Activated naive CD8-positive, alpha-beta T cell (primary cell): ENCODE results near the gene LYRM1.
A peak's percentile ranks its signal among the peaks of the same experiment; 100 is the strongest.
"Not testable (repeated sequence)": the region's sequence is repeated elsewhere in the genome, so short reads cannot be mapped to it uniquely, and the experiment has no call there.

ENCODE experiments used
- H3K27ac Mint-ChIP-seq: one replicate; pipeline ENCODE4 v1.8.0; 2021; ENCODE audit warnings: mixed read lengths
- H3K27me3 Mint-ChIP-seq: one replicate; pipeline ENCODE4 v1.8.0; 2021; ENCODE audit warnings: mixed read lengths
- H3K36me3 Mint-ChIP-seq: one replicate; pipeline ENCODE4 v1.8.0; 2021; ENCODE audit warnings: mixed read lengths
- H3K4me1 Mint-ChIP-seq: one replicate; pipeline ENCODE4 v1.8.0; 2021; ENCODE audit warnings: low read depth, mixed read lengths
- H3K4me3 Mint-ChIP-seq: one replicate; pipeline ENCODE4 v1.8.0; 2021; ENCODE audit warnings: mild to moderate bottlenecking, mixed read lengths
- H3K9me3 Mint-ChIP-seq: one replicate; pipeline ENCODE4 v1.8.0; 2021; ENCODE audit warnings: low read depth, mixed read lengths

Gene LYRM1

DNA sequence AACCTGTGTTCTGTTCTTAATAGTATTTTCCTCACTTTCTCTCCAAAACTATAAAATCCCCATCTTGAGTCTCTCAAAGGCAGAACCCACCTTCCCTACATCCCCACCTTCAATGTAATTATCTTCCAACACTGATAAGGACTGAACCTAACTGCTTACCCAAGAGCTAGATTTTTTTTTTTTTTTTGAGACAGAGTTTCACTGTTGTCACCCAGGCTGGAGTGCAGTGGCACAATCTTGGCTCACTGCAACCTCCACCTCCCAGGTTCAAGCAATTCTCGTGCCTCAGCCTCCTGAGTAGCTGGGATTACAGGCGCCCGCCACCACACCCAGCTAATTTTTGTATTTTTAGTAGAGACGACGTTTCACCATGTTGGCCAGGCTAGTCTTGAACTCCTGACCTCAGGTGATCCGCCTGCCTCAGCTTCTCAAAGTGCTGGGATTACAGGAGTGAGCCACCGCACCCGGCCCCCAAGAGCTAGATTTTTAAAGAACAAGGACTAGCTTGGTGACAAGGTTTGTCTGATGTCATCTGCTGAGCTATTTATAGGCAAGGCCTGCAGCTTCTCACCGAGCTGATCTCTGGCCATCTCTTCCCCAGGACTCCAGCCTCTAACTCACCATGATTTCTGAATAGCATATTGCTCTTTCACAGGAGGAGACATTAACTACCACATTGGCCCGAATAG, 29.2 kb downstream of the LYRM1 start:
- H3K9me3 Mint-ChIP-seq, H3K27me3 Mint-ChIP-seq, H3K4me3 Mint-ChIP-seq, H3K4me1 Mint-ChIP-seq, H3K36me3 Mint-ChIP-seq, H3K27ac Mint-ChIP-seq: not testable (repeated sequence)

DNA sequence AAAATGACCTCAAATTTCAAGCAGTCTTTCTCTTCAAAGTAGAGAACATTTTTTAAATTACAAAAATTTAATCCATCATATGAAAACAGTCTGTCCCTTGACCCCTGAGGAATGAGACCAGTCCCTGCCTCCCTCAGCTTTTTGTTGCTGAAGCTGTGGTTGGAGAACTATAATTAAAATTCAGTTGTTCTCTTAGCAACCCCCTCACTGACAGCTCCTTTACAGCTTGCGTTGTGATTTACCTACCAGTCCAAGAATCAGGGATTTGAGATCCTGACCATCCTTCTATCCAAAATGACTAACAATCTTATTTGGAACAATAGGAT, 29.8 kb downstream of the LYRM1 start:
- Mint-ChIP-seq H3K9me3 (no peaks in the 10 kb centered on the region), H3K4me3 (no peak overlapping the region), H3K27me3 (no peaks in the 10 kb centered on the region)

DNA sequence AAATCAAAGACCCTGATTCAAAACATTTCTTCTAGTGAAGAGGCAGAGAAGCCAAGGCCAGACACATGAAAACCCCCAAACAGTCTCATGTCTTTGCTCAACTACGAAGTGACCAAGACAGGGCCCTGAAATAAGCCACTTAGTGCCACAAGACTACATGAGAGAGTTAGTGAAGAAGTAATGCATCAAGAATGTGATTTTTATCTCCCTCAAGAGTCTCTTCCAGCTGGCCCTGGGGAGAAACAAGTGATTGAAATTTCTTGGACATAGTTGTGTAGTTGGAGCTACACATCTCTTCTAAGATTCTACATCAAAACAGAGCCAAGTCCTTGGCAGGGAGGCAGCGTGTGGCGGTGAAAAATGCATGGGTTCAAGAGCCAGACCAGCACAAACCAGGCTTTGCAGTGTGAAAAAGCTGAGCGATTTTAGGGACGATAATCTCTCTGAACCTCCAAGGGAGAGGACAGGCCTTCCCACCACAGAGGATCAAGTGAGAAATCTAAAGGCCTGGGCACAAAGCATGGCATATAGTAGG, 30.6 kb downstream of the LYRM1 start:
- Mint-ChIP-seq H3K27ac (no peak overlapping the region), H3K4me1 (no peaks in the 10 kb centered on the region), H3K4me3 (no peak overlapping the region)

More for the DNA sequence above, 29.8 kb downstream of the LYRM1 start:
- Mint-ChIP-seq H3K36me3 (peaks cover 9% of the 10 kb centered on the region), H3K4me1 (no peaks in the 10 kb centered on the region), H3K27ac (no peak overlapping the region)

DNA sequence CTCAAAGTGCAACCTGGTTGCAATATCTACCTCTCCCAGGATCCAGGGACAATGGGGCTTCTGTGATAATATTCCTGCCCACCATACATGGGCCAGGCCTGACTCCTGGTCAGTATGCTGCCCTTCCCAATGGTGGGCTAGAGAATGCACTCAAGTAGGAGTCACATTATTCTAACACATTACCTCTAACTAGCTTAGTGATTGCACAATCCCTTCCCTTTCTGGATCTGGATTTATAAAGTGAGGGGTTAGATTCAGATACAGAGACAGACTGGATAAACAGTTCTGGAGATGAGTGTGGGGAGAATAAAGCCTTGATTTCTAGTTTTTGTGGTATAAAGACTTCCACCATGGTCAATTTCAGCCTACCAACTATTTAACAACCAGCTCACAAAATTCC, 33.0 kb downstream of the LYRM1 start:
- Mint-ChIP-seq H3K27ac (no peak overlapping the region), H3K4me1 (no peaks in the 10 kb centered on the region), H3K9me3 (no peaks in the 10 kb centered on the region), H3K27me3 (no peaks in the 10 kb centered on the region), H3K36me3 (no peaks in the 10 kb centered on the region), H3K4me3 (no peak overlapping the region)

More for the DNA sequence above, 30.6 kb downstream of the LYRM1 start:
- Mint-ChIP-seq H3K36me3 (peaks cover 5% of the 10 kb centered on the region), H3K9me3 (no peaks in the 10 kb centered on the region), H3K27me3 (no peaks in the 10 kb centered on the region)

DNA sequence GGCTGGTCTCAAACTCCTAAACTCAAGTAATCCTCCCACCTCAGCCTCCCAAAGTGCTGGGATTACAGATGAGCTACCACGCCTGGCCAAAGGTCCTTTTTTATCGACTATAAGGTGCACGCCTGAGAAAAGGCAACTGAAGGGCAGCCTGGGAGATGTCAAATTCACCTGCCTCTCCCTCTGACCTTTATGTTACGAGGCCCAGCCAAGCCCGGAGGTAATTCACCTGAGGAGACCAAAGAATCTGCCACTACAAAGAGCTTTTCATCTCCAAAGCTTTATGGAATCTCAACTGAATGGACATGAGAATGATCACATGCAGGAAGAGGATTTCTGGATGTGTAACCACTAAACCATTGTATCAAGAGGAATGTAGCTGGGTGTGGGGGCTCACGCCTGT, 37.2 kb downstream of the LYRM1 start:
- Mint-ChIP-seq H3K36me3 (no peaks in the 10 kb centered on the region), H3K27me3 (no peaks in the 10 kb centered on the region), H3K27ac (no peak overlapping the region), H3K9me3 (no peaks in the 10 kb centered on the region), H3K4me3 (no peak overlapping the region), H3K4me1 (peaks cover 6% of the 10 kb centered on the region)

DNA sequence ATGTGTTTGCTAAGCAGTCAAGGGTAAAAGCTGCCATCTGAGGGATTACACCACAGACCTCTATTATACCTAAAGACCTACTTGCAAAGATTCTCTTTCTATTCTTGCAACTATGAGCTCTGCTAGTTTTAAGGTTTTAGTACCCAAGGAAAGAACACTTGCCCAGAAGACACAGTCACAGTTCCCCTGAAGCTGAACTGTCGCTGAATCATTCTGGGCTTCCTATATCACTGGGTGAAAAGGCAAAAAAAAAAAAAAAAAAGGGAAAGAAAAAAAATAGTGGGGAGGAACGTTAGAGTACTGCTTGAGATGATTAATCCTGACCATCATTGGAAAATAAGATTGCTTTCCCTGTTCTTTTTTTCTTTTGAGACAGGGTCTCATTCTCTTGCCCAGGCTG, 37.9 kb downstream of the LYRM1 start:
- H3K27me3 Mint-ChIP-seq, result no peaks in the 10 kb centered on the region
- no peak overlapping the region for H3K27ac Mint-ChIP-seq
- H3K36me3 Mint-ChIP-seq, result no peaks in the 10 kb centered on the region
- no peaks in the 10 kb centered on the region for H3K9me3 Mint-ChIP-seq
- H3K4me3 Mint-ChIP-seq, result no peak overlapping the region
- peaks cover 6% of the 10 kb centered on the region for H3K4me1 Mint-ChIP-seq

DNA sequence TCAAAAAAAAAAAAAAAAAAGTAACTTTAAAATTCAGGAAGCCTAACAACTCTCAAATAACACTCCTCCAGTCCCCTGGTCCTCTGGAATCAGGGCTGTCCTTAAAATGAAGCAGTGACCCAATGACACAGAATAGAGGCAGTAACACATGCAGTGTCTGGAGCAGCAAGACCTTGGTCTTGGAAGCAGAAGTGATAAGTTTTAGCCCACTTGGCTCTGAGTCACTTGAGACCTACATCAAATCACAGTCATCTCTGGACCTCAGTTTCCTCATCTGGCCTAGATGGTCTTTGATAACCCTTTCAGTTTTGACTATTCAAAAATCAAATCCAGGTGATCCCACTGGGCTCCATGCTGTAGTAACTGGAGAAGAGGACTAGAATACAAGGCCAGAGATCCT, 39.0 kb downstream of the LYRM1 start:
- Mint-ChIP-seq H3K27ac (no peak overlapping the region), H3K9me3 (no peaks in the 10 kb centered on the region), H3K4me1 (peaks cover 6% of the 10 kb centered on the region), H3K27me3 (no peaks in the 10 kb centered on the region), H3K4me3 (no peak overlapping the region), H3K36me3 (no peaks in the 10 kb centered on the region)

DNA sequence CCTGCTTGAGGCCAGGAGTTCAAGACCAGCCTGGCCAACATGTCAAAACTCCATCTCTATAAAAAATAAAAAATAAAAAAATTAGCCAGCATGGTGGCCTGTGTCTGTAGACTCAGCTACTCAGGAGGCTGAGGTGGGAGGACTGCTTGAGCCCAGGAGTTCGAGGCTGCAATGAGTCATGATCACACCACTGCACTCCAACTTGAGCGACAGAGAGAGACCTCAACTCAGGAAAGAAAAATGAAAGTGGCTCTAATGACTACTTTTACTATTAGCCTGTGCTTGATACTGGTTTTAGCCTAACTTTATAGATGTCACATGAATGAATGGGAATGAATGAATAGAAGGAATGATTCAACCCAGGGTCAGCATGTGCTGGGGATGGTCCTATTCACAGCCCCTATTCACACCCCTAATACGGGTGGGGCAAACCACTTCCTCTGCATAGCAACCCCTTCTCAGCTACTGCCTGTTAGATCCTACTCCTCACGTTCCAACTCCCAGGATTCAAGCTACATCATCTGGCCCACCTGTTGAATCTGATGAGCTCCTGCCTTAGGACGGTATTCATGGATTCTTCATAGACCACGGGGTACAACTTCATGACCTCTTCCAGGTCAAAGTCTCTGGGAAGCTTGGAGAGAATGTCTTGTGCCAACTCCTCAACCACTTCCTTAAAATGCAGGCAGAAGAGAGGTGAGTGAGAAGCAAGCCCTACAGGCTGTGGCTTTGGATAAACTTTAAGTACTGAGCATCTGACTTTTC, 40.5 kb downstream of the LYRM1 start:
- Mint-ChIP-seq H3K4me1 (peaks cover 6% of the 10 kb centered on the region), H3K36me3 (no peaks in the 10 kb centered on the region), H3K27me3 (no peaks in the 10 kb centered on the region), H3K4me3 (no peak overlapping the region), H3K27ac (no peak overlapping the region), H3K9me3 (no peaks in the 10 kb centered on the region)

DNA sequence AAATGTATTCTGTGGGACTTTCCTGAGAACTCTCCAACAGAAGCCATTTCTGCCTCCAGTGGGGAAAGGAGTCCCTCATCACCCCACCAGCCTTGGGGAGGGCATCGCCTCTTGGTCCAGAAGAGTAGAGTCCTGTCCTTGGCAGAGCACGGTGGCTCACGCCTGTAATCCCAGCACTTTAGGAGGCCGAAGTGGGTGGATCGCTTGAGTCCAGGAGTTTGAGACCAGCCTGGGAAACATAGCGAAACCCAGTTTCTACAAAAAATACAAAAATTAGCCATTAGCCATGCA, 41.0 kb downstream of the LYRM1 start:
- no peaks in the 10 kb centered on the region for H3K36me3 Mint-ChIP-seq
- H3K4me3 Mint-ChIP-seq, result no peak overlapping the region
- H3K9me3 Mint-ChIP-seq, result no peaks in the 10 kb centered on the region
- H3K27ac Mint-ChIP-seq, result no peak overlapping the region
- H3K4me1 Mint-ChIP-seq, result peaks cover 6% of the 10 kb centered on the region
- H3K27me3 Mint-ChIP-seq, result no peaks in the 10 kb centered on the region

DNA sequence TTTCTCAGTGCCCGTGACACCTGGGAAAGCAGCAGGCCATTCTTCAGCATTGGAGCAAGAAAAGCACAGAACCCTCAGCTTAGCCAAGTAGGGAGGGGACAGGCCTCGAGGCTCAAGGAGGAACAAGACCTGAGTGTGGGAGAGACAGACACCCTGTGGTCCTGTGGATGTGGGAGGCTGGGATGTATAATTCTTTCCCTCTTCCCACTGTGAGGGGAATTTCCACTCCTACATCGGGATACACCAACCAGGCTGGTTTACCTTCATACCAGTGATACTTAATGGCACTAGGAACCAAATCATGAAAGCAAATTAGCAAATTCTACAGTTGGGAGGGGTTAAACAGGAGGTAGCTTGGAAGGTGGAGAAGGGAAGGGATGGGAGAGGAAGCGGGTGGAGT, 41.7 kb downstream of the LYRM1 start:
- no peaks in the 10 kb centered on the region for H3K27me3 Mint-ChIP-seq
- no peaks in the 10 kb centered on the region for H3K9me3 Mint-ChIP-seq
- no peaks in the 10 kb centered on the region for H3K36me3 Mint-ChIP-seq
- no peak overlapping the region for H3K4me3 Mint-ChIP-seq
- H3K27ac Mint-ChIP-seq, result no peak overlapping the region
- H3K4me1 Mint-ChIP-seq, result peaks cover 6% of the 10 kb centered on the region

DNA sequence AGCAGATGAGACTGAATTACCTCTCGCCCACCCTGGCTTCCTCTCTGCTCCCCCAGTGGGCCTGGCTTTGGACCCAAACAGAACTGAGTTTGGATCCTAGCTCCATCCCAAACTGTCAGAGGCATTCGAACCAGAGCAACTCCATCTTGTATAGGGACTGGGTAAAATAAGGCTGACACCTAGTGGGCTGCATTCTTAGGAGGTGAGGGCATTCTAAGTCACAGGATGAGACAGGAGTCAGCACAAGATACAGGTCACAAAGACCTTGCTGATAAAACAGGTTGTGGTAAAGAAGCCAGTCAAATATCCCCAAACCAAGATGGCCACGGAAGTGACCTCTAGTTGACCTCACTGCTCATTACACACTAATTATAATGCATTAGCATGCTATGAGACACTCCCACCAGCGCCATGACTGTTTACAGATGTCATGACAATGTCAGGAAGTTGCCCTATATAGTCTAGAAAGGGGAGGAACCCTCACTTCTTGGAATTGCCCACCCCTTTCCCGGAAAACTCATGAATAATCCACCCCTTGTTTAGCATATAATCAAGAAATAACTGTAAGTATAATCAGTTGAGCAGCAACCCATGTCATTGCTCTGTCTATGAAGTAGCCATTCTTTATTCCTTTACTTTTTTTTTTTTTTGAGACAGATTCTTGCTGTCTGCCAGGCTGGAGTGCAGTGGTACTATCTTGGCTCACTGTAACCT, 44.4 kb downstream of the LYRM1 start:
- Mint-ChIP-seq H3K9me3 (no peaks in the 10 kb centered on the region), H3K4me1 (peaks cover 6% of the 10 kb centered on the region), H3K27ac (no peak overlapping the region), H3K4me3 (no peak overlapping the region), H3K27me3 (no peaks in the 10 kb centered on the region), H3K36me3 (no peaks in the 10 kb centered on the region)

DNA sequence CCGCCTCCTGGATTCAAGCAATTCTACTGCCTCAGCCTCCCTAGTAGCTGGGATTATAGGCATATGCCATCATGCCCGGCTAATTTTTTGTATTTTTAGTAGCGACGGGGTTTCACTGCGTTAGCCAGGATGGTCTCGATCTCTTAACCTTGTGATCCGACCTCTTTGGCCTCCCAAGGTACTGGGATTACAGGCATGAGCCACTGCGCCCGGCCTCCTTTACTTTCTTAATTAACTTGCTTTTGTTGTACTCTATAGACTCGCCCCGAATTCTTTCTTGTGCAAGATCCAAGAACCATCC, 45.0 kb downstream of the LYRM1 start:
- H3K9me3 Mint-ChIP-seq, H3K36me3 Mint-ChIP-seq, H3K27ac Mint-ChIP-seq, H3K27me3 Mint-ChIP-seq, H3K4me3 Mint-ChIP-seq, H3K4me1 Mint-ChIP-seq: not testable (repeated sequence)

DNA sequence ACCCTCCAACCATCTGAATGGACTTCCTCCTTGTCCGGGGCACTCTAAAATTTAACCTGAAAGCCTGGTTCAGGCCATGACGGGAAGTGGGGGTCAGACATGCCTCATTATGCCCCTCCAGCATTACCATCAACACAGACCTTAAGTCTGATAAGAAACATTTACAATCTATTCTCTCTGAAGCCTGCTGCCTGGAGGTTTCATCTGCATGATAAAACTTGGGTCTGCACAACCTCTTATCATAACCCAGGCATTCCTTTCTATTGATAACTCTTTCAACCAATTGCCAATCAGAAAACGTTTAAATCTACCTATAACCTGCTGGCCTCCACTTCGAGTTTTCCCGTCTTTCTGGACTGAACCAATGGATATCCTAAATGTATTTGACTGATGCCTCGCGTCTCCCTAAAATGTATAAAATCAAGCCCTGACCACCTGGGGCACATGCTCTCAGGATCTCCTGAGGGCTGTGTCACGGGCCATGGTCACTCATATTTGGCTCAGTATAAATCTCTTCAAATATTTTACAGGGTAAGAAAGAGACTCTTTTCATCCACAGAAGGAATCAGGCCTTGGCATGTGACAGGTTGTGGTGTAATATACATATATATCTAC, 45.6 kb downstream of the LYRM1 start:
- H3K9me3 Mint-ChIP-seq, result no peaks in the 10 kb centered on the region
- peak overlapping the region; percentile 11 for H3K27ac Mint-ChIP-seq
- H3K4me1 Mint-ChIP-seq, result peaks cover 3% of the 10 kb centered on the region
- H3K36me3 Mint-ChIP-seq, result no peaks in the 10 kb centered on the region
- no peak overlapping the region for H3K4me3 Mint-ChIP-seq
- no peaks in the 10 kb centered on the region for H3K27me3 Mint-ChIP-seq

DNA sequence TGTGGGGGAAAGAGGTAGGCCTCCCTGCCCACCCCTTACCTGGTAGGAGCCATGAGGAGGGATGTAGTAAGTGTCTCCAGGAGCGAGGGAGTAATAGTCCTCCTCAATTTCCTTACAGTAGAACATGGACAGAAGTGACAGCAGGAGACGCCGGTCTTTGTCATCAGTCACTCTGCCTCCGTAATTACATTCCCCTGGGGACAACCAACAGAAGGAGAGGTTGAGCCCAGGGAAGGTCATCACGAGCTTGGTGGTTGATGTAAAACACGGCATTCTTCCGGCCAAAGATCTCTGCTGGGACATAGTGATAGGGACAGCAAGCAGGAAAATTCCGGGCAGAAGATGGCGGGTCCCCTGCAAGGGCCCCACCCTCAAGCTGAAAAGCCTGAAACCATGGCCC, 47.9 kb downstream of the LYRM1 start:
- Mint-ChIP-seq H3K4me3 (no peak overlapping the region), H3K27me3 (no peaks in the 10 kb centered on the region), H3K9me3 (no peaks in the 10 kb centered on the region), H3K27ac (no peak overlapping the region), H3K36me3 (no peaks in the 10 kb centered on the region), H3K4me1 (no peaks in the 10 kb centered on the region)

DNA sequence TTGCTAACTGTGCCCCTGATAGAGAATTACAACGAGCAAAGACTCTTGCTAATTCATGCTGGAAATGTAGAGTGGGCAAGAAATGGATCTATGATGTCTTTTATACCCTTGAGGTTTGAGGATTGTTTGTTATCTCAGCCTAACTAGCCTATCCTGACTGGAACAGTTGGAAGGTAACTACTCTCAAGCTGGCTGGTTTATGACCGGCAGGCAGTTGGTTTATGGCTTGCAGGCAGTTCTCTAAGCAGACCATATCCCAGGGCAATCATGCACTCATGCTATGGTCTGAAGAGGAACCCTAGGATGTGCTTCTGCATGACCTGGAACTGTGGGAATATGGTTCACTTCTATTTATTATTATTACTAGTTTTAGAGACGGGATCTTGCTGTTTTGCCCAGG, 49.1 kb downstream of the LYRM1 start:
- Mint-ChIP-seq H3K27me3 (no peaks in the 10 kb centered on the region), H3K4me1 (no peaks in the 10 kb centered on the region), H3K36me3 (no peaks in the 10 kb centered on the region)

More for the DNA sequence above, 49.1 kb downstream of the LYRM1 start:
- Mint-ChIP-seq H3K9me3 (no peaks in the 10 kb centered on the region), H3K27ac (no peak overlapping the region), H3K4me3 (no peak overlapping the region)
